ENCODE measurements around the gene TMEM163. TPM values are rescaled to one million over a fixed set of nuclear protein-coding genes. Genes with fewer than 3 reads are reported as not detected.
A peak's percentile ranks its signal among the peaks of the same experiment; 100 is the strongest.

TMEM163 gene
- polyA plus RNA-seq, 3 donors from 2014 or later = 1.1 to 5.2 (median 2.8) TPM

DNA sequence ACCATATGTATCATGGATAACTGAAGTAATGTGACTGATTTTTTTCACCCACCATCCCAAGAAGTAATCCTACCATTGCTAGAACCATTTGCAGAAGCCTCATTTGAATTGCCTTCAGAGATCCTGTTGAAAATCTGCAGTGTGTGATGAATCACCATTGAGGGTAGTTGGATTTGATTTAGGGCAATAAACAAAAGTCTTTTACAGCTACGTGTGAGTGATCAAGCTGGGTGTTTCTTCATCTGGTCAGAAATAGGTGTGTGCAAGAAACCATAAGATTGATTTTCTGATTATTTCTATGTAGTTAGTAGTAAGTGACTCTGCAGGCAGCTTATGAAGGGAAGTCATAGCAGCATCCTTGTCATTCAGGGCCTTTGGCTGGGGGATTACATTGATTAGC, 305.4 kb downstream of the TMEM163 start:
- Mint-ChIP-seq H3K9me3 (no peaks in the 10 kb centered on the region), H3K36me3 (peaks cover 3 to 24% (median 6%) of the 10 kb centered on the region in 3 donors), H3K27ac (no peak overlapping the region), H3K27me3 (ENCODE audit: low read depth in 3 of 3) (no peaks in the 10 kb centered on the region), H3K4me3 (no peak overlapping the region), H3K4me1 (peaks cover 34 to 41% of the 10 kb centered on the region in 2 donors)
- DNase-seq = no peak

DNA sequence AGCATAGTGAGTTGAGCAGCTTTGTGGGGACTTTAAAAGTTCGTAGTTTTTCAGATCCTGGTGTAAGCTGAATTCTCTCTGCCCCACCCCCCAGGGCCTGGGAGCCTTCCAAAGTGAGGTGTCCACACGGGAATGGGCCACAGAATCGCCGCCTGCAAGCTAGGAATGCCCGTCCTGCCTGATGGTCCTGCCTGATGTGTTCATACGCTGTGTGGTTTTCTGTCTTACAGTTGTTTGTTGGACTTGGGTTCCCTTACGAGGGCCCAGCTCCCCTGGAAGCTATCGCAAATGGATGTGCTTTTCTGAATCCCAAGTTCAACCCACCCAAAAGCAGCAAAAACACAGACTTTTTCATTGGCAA, 306.2 kb downstream of the TMEM163 start:
- Mint-ChIP-seq H3K4me1 (peaks cover 41 to 49% of the 10 kb centered on the region in 2 donors), H3K4me3 (no peak overlapping the region), H3K36me3 (peaks cover 0 to 16% (median 6%) of the 10 kb centered on the region in 3 donors), H3K9me3 (no peaks in the 10 kb centered on the region), H3K27me3 (ENCODE audit: low read depth in 3 of 3) (no peaks in the 10 kb centered on the region), H3K27ac (no peak overlapping the region)
- no peak for DNase-seq

DNA sequence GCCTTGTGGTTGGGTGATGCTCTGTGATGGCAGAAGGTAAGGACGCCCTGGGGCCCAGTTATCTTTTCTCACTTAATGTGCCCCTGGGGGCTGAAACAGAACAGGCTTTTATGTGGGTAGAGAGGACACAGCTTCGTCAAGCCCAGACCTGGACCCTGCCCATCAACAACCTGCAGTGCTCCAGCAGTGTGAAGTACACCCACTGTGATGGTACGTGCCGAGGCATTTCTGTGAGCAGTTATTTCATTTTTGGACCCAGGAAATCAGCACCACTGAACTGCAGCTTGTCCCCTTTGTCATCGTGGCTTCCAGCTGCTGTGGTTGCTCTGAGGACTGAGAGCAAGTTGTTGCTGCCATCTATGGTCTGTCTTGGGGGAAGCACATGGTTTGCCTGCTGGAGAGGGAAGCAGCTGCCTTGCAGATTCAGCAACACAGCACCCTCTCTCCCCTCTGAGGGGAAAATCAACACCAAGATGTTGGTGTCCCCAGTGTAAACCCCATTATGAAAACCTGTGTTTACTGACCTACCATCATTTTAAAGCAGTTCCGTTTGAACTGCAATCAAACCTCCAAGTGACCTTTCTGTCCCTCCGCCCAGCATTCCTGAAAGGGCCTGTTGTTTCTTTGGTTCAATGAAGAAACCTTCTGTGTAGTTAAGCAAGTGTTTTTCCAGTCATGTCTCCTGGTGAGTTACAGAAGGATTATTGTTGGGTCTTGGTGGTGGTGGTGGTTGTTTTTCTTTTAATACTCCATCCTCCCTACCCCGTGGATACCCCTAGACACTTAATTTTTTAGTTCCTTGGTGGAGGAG, 306.8 kb downstream of the TMEM163 start:
- Mint-ChIP-seq H3K4me3 (peak overlapping the region in 1 of 5 donors; percentile 5), H3K9me3 (no peaks in the 10 kb centered on the region), H3K27ac (peak overlapping the region in 1 of 6 donors; percentile 36), H3K36me3 (peaks cover 0 to 18% (median 6%) of the 10 kb centered on the region in 3 donors), H3K4me1 (peaks cover 41 to 54% of the 10 kb centered on the region in 2 donors), H3K27me3 (ENCODE audit: low read depth in 3 of 3) (no peaks in the 10 kb centered on the region)
- DNase-seq = peak; percentile 48 to 64 (median 61)

DNA sequence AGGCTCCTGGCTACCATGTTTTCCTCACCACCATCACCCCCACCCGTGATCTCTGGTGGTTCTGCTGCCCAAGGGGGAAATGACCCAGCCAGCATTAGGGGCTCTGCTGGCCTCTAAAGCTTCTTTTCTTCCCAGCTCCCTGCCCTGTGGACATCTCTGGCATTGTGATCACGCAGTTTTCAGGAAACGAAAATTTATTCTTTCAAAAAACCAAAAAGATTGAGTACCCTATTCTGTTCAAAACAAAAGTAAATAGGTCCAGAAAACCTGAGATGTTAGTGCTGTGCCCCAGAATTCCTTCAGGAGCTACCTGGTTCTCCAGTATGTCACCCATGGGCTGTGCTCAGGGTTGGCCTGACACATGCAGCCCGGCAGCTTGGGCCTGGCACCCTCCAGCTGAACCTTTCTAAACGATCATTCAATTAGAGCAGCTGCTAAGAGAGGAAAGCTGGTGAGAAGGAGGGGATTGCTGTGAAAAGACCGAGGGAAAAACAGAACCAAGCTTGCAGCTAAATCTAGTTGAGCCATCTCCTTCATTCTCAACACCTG, 307.4 kb downstream of the TMEM163 start:
- no peaks in the 10 kb centered on the region for H3K9me3 Mint-ChIP-seq
- H3K4me3 Mint-ChIP-seq = no peak overlapping the region
- H3K27ac Mint-ChIP-seq = peak overlapping the region in 1 of 6 donors; percentile 60
- DNase-seq = no peak
- peaks cover 41 to 54% of the 10 kb centered on the region in 2 donors for H3K4me1 Mint-ChIP-seq
- peaks cover 0 to under 1% (median 0%) of the 10 kb centered on the region in 3 donors for H3K27me3 Mint-ChIP-seq (ENCODE audit: low read depth in 3 of 3)
- H3K36me3 Mint-ChIP-seq = peaks cover 0 to 21% (median 3%) of the 10 kb centered on the region in 3 donors

DNA sequence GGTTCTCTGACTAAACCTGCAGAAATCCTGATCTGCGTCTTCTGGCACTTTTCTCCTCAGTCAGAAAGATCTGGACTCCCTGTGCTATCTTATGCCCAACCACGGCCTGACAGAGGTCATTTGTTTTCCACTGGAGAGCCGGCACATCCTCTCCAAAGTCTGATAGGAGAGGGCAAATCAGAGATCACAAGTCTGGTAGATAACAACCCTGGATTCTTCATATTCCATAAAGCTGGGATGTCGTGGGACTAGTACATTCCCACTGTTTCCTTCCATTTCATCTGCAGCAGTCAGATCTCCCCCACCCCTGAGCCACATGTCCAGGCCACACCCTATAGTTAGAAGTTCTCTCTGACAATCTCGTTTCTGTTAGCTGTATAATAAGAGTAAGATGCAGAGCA, 308.0 kb downstream of the TMEM163 start:
- Mint-ChIP-seq H3K4me3 (no peak overlapping the region), H3K27me3 (ENCODE audit: low read depth in 3 of 3) (peaks cover 0 to 4% (median 0%) of the 10 kb centered on the region in 3 donors), H3K9me3 (no peaks in the 10 kb centered on the region), H3K4me1 (peaks cover 41 to 54% of the 10 kb centered on the region in 2 donors), H3K36me3 (peaks cover 0 to 25% (median 0%) of the 10 kb centered on the region in 3 donors), H3K27ac (no peak overlapping the region)
- no peak for DNase-seq

DNA sequence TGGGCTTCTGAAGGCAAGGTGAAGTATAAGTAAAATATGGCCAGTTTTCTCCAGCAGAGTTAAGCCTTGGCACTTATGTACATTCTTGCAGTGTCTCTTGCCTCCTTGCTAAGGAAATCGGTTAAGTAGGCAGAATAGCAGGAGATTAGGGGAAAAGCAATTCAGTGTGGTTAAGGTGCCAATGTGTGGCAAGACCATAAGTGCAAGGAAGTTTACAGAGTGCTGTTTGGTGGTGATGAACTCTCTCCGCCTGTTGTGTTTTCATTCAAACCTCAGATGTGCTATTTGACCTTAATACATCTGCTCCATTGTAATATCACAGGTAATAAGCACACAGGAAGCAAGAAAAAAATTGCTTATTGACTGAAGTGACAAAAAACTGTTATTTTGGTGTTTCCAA, 308.8 kb downstream of the TMEM163 start:
- peak; percentile 3 to 24 (median 19) for DNase-seq
- H3K4me3 Mint-ChIP-seq = peak overlapping the region in 4 of 5 donors; percentile 31 to 51 (median 48)
- H3K9me3 Mint-ChIP-seq = no peaks in the 10 kb centered on the region
- H3K4me1 Mint-ChIP-seq = peaks cover 41 to 54% of the 10 kb centered on the region in 2 donors
- no peak overlapping the region for H3K27ac Mint-ChIP-seq
- peaks cover 0 to 19% (median 0%) of the 10 kb centered on the region in 3 donors for H3K36me3 Mint-ChIP-seq
- peaks cover 0 to 4% (median 0%) of the 10 kb centered on the region in 3 donors for H3K27me3 Mint-ChIP-seq (ENCODE audit: low read depth in 3 of 3)

DNA sequence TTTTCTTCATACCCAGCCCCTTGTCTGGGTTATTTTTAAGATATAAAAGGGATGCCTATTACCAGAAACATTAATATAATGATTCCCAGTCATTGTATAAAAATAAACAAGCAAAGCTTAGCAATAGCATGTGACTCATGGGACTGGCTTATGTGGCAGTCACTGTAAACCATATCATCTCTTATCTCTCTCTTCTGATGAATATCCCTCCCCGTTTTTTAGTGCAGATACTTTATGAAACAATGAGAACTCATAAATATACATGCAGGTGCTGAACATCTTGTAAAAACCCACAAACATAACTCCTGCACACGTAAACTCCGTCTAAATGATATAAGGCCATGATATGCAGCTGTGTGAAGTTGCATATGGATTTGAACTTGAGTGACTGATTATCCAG, 310.0 kb downstream of the TMEM163 start:
- Mint-ChIP-seq H3K4me3 (no peak overlapping the region), H3K27ac (no peak overlapping the region), H3K27me3 (ENCODE audit: low read depth in 3 of 3) (peaks cover 0 to 4% (median 0%) of the 10 kb centered on the region in 3 donors), H3K36me3 (peaks cover 0 to 22% (median 8%) of the 10 kb centered on the region in 3 donors), H3K4me1 (peaks cover 41 to 54% of the 10 kb centered on the region in 2 donors), H3K9me3 (no peaks in the 10 kb centered on the region)
- no peak for DNase-seq

DNA sequence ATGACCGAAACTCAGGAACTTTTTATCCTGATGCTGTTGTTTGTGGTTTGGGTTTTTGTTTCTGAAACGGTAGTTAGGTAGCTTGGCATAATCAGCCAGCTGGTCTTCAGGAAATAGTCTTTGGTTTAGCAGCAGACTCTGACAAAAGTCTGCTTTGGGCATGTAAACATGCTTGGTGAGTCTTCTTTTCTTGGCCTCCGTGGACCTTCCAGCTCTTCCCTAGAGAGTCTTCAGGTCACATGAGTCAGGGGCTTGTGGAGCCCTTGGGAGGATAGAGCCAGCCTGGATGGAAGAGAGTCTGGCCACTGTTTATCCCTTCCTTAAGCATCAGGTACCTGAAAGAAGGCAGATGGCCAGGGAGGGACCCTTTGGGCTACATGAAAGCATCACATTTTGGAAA, 310.4 kb downstream of the TMEM163 start:
- Mint-ChIP-seq H3K27ac (peak overlapping the region in 1 of 6 donors; percentile 66), H3K27me3 (ENCODE audit: low read depth in 3 of 3) (peaks cover 0 to 4% (median 2%) of the 10 kb centered on the region in 3 donors), H3K9me3 (no peaks in the 10 kb centered on the region), H3K4me3 (no peak overlapping the region), H3K4me1 (peaks cover 41 to 54% of the 10 kb centered on the region in 2 donors), H3K36me3 (peaks cover 4 to 21% (median 12%) of the 10 kb centered on the region in 3 donors)
- no peak for DNase-seq

DNA sequence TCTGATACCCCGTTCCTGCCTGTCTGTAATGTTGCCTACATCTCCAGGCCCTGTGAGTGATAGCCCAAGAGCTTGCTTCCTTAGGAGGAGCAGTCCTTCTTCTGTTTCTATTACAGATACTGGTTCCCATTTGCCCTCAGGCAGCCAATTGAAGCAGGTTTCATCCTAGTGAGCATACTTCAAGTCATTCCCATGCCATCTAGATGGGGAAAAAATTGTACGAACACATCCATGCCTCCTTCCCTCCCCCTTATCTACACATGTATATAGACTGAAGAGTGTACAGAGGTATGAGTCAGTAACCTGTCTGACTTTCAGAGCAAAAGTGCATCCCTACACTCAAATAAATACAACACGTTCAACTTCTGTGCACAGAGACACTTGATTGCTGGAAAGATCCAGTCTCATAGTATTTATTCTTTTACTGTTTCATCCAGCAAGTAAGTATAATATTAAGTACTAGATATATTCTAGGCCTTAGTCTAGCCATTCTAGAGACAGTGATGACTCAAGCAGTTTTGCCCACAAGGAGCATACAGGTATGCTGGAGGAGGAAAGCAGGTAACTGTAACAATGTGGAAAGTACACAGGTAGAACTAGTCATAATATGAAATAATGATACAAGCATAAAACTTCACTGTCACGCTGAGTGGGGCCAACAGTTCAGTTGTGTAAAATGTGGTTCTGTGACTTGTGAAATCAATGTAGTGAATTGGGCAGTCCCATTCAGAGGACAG, 311.5 kb downstream of the TMEM163 start:
- H3K36me3 Mint-ChIP-seq = peaks cover 5 to 28% (median 14%) of the 10 kb centered on the region in 3 donors
- H3K27me3 Mint-ChIP-seq (ENCODE audit: low read depth in 3 of 3) = peaks cover 0 to 4% (median 2%) of the 10 kb centered on the region in 3 donors
- no peaks in the 10 kb centered on the region for H3K9me3 Mint-ChIP-seq
- H3K4me1 Mint-ChIP-seq = peaks cover 41 to 54% of the 10 kb centered on the region in 2 donors
- no peak overlapping the region for H3K4me3 Mint-ChIP-seq
- no peak for DNase-seq
- H3K27ac Mint-ChIP-seq = peak overlapping the region in 3 of 6 donors; percentile 12 to 54 (median 18)

DNA sequence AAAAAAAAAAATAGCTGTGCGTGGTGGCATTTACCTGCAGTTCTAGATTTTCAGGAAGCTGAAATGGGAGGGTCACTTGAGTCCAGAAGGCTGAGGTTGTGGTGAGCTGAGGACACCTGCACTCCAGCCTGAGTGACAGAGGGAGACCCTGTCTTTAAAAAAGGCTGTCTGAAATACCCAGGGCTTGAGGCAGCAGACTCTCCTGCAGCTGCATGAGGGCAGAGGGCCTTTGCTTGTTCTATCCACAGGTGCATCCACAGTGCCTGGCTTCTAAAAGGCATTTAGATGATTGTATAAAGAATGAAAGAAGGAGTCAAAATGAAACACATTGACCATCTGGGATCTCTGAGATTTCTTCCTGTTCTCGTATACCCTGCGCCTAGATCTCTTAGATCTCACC, 312.1 kb downstream of the TMEM163 start:
- Mint-ChIP-seq H3K4me1 (peaks cover 36 to 51% of the 10 kb centered on the region in 2 donors), H3K9me3 (no peaks in the 10 kb centered on the region), H3K4me3 (no peak overlapping the region), H3K27ac (peak overlapping the region in 2 of 6 donors; percentile 12 to 18), H3K27me3 (ENCODE audit: low read depth in 3 of 3) (peaks cover 0 to 4% (median 2%) of the 10 kb centered on the region in 3 donors), H3K36me3 (peaks cover 5 to 29% (median 14%) of the 10 kb centered on the region in 3 donors)
- DNase-seq = no peak

DNA sequence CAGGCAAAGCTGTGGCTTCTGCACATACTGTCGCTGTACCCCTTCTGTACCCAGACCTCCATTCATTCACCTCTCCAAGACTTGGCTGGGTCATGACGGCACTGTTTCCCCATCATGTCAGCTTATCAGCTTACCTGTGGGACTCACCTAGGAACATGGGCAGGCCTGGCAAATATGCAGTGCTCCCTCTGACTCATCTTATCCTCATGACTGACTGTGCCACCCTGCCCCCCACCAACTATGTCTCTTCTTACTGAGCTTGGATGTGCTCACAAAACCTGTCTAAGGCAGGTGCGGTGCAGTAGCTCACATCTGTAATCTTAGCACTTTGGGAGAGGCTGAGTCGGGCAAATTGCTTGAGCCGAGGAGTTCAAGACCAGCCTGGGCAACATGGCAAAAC, 312.5 kb downstream of the TMEM163 start:
- Mint-ChIP-seq H3K36me3 (peaks cover 5 to 29% (median 14%) of the 10 kb centered on the region in 3 donors), H3K27me3 (ENCODE audit: low read depth in 3 of 3) (peaks cover 0 to 4% (median 2%) of the 10 kb centered on the region in 3 donors), H3K27ac (peak overlapping the region in 1 of 6 donors; percentile 59), H3K4me3 (no peak overlapping the region), H3K9me3 (no peaks in the 10 kb centered on the region), H3K4me1 (peaks cover 34 to 51% of the 10 kb centered on the region in 2 donors)
- DNase-seq = no peak

Data from immature natural killer cell (primary cell).